Omental fat pad (tissue), 4 donors: ENCODE results near the gene FAM163B. TPM values are rescaled to one million over a fixed set of nuclear protein-coding genes. Genes with fewer than 3 reads are reported as not detected.

Source experiments
- ATAC-seq: fragments of 150-250 bp; one replicate; pipeline ENCODE4 v1.9.1; 2016; ENCODE audit warnings: mild to moderate bottlenecking, moderate library complexity; ENCODE audit not compliant: low FRiP score
- DNase-seq: peaks from one replicate; pipeline ENCODE4 v3.0.0-alpha.2; 2019; ENCODE audit warnings: low spot score
- CTCF ChIP-seq, 3 donors: fragments of 450-650 bp; IDR thresholded peaks; one replicate each; pipeline ENCODE4 v1.5.1; 2016 to 2017; ENCODE audit warnings: antibody characterized with exemption in 3 of 3, mild to moderate bottlenecking in 3 of 3, moderate library complexity in 2 of 3
- total RNA-seq, 4 donors: library from RNA; depleted of rRNA; stranded (reverse); fragments of >200 nt; gene quantifications; one replicate each; pipeline ENCODE4 v1.1.0, GENCODE V29; 2016

FAM163B gene
- total RNA-seq, 4 donors from 2014 or later: not detected

GRCh38 chr9:133528876-133529241 lies 80.3 kb downstream of the FAM163B start:
- DNase-seq (no peak), ATAC-seq (no peak)
- TF ChIP-seq CTCF (IDR thresholded peaks at IDR 0.05): no peak

GRCh38 chr9:133528001-133528875 lies 81.0 kb downstream of the FAM163B start:
- DNase-seq (no peak), ATAC-seq (no peak)
- TF ChIP-seq CTCF (IDR thresholded peaks at IDR 0.05): no peak

- ATAC-seq: no peak
- no peak for TF ChIP-seq CTCF (IDR thresholded peaks at IDR 0.05)
- DNase-seq: no peak
Measured at GRCh38 chr9:133527444-133527920, 81.7 kb downstream of the FAM163B start.

Other genes starting within 250 kb of the FAM163B start
- 100 to 1,000 TPM; 141 to 266 (median 230) TPM for gene SURF4, start 233.3 kb downstream of the FAM163B start, total RNA-seq
- not detected for gene STKLD1, start 233.0 kb downstream of the FAM163B start, total RNA-seq
- 10 to 100 TPM; 11.5 to 18.1 (median 15.4) TPM for gene REXO4, start 191.4 kb downstream of the FAM163B start, total RNA-seq
- 1 to 10 TPM; 1.1 to 3.0 (median 1.2) TPM for gene ADAMTS13, start 187.0 kb downstream of the FAM163B start, total RNA-seq
- gene CACFD1, start 149.4 kb downstream of the FAM163B start, total RNA-seq: 1 to 10 TPM; 2.7 to 6.9 (median 4.8) TPM
- 1 to 10 TPM; 2.1 to 4.9 (median 4.1) TPM for gene SLC2A6, start 130.3 kb downstream of the FAM163B start, total RNA-seq
- not detected for gene MYMK, start 84.4 kb downstream of the FAM163B start, total RNA-seq
- gene ADAMTSL2, start 74.7 kb downstream of the FAM163B start, total RNA-seq: 1 to 10 TPM in 3 of 4 donors, under 1 TPM in 1; 0.63 to 4.7 (median 1.4) TPM
- under 1 TPM in 1 of 4 donors, not detected in 3; 0.19 TPM for gene DBH, start 27.0 kb upstream of the FAM163B start, total RNA-seq
- 1 to 10 TPM in 3 of 4 donors, under 1 TPM in 1; 0.56 to 6.9 (median 1.8) TPM for gene SARDH, start 129.0 kb upstream of the FAM163B start, total RNA-seq